HuH-7.5 (cell line): ENCODE data around the gene TSPYL1.

Source experiments
- DNase-seq: peaks from one replicate; pipeline ENCODE4 v3.0.0; 2011; ENCODE audit warnings: low spot score

Gene TSPYL1

GRCh38 chr6:116258520-116258919 lies 21.2 kb downstream of the TSPYL1 start:
- no peak for DNase-seq

GRCh38 chr6:116256694-116257093 lies 23.0 kb downstream of the TSPYL1 start:
- no peak for DNase-seq

GRCh38 chr6:116255246-116255800 lies 24.4 kb downstream of the TSPYL1 start:
- peak; percentile 20 for DNase-seq

- no peak for DNase-seq
These were observed 25.3 kb downstream of the TSPYL1 start for GRCh38 chr6:116254297-116255056.

GRCh38 chr6:116253505-116254296 lies 26.0 kb downstream of the TSPYL1 start, which contains the start of gene TSPYL4:
Gene TSPYL4 (minus strand): TSS chr6:116254075. CDS start chr6:116254008, 67 bp downstream.
- DNase-seq: peak; percentile 70

- no peak for DNase-seq
These were observed 26.6 kb downstream of the TSPYL1 start for GRCh38 chr6:116253188-116253504.

- no peak for DNase-seq
These were observed 28.0 kb downstream of the TSPYL1 start for GRCh38 chr6:116251568-116252384.

- DNase-seq: no peak
These were observed 31.2 kb downstream of the TSPYL1 start for GRCh38 chr6:116248577-116248976.

GRCh38 chr6:116247285-116247684 lies 32.4 kb downstream of the TSPYL1 start:
- DNase-seq: peak; percentile 19

GRCh38 chr6:116246089-116246488 lies 33.6 kb downstream of the TSPYL1 start:
- DNase-seq: no peak

GRCh38 chr6:116244284-116244683 lies 35.4 kb downstream of the TSPYL1 start:
- no peak for DNase-seq

- DNase-seq: no peak
These were observed 39.9 kb downstream of the TSPYL1 start for GRCh38 chr6:116239856-116240255.

GRCh38 chr6:116239256-116239655 lies 40.5 kb downstream of the TSPYL1 start:
- no peak for DNase-seq

- DNase-seq: no peak
These were observed 41.6 kb downstream of the TSPYL1 start for GRCh38 chr6:116238083-116238482.

GRCh38 chr6:116234689-116235088 lies 45.0 kb downstream of the TSPYL1 start:
- no peak for DNase-seq

- DNase-seq: peak; percentile 6
These were observed 50.3 kb downstream of the TSPYL1 start for GRCh38 chr6:116229287-116229913.
